K562 (cell line): ENCODE data around the gene GTF2H2C_2.
"Not testable (repeated sequence)": the region's sequence is repeated elsewhere in the genome, so short reads cannot be mapped to it uniquely, and the experiment has no call there.

Experiments used
- CEBPG ChIP-seq, 3 experiments: fragments of 200-800 bp in 1 of 3; sonication (Bioruptor generic) in 1 of 3; sonication (generic) in 1 of 3; formaldehyde crosslinking in 1 of 3; IDR thresholded peaks in 2 of 3; conservative IDR thresholded peaks in 1 of 3; 2 replicates each; pipeline versions ENCODE4 v1.6.1 to v1.8.0; 2016 to 2022; ENCODE audit warnings: missing compliant biosample characterization in 2 of 3, missing genetic modification characterization in 2 of 3, mild to moderate bottlenecking in 1 of 3, missing genetic modification reagents in 1 of 3
- FOXA3 ChIP-seq, 2 experiments: fragments of 450-650 bp in 1 of 2; sonication (generic) in 1 of 2; formaldehyde crosslinking; IDR thresholded peaks in 1 of 2; conservative IDR thresholded peaks in 1 of 2; 2 replicates each; pipeline versions ENCODE4 v1.4.0 to v1.8.0; 2020 to 2022; ENCODE audit warnings: mild to moderate bottlenecking in 2 of 2, missing genetic modification reagents in 1 of 2
- ZBTB33 ChIP-seq: sonication (generic); formaldehyde crosslinking; IDR thresholded peaks from 2 replicates; pipeline ENCODE4 v1.8.1; 2023; ENCODE audit warnings: mild to moderate bottlenecking, missing genetic modification reagents
- ZNF589 ChIP-seq: fragments of 200-800 bp; sonication (Bioruptor generic); IDR thresholded peaks from 2 replicates; pipeline ENCODE4 v1.6.1; 2016; ENCODE audit warnings: low read depth, missing genetic modification characterization, missing compliant biosample characterization
- ZNF707 ChIP-seq: fragments of 250-450 bp; sonication (Bioruptor Pico); conservative IDR thresholded peaks from 2 replicates; pipeline ENCODE4 v1.8.0; 2022; ENCODE audit warnings: inconsistent platforms, mild to moderate bottlenecking, moderate library complexity

GRCh38 chr5:70461984-70462383, 46.8 kb downstream of the GTF2H2C_2 start:
- TF ChIP-seq ZNF589 (CRISPR knock-in tag); FOXA3 (CRISPR knock-in tag; conservative IDR thresholded peaks at IDR 0.05 in 1 of 2, IDR thresholded peaks at IDR 0.05 in 1 of 2); CEBPG (CRISPR knock-in tag; IDR thresholded peaks at IDR 0.05); CEBPG (tag; conservative IDR thresholded peaks at IDR 0.05 in 1 of 2, IDR thresholded peaks at IDR 0.05 in 1 of 2); ZNF707; ZBTB33 (CRISPR knock-in tag): not testable (repeated sequence)
